Measurements from ENCODE around the gene NFATC2.

NFATC2 gene

GRCh38 chr20:51398083-51398482, 144.4 kb downstream of the NFATC2 start:
- Histone ChIP-seq H3F3A (ENCODE audit: control insufficient read depth, insufficient read depth) (peaks cover 7% of the 10 kb centered on the region; the same call in 1 of the 2 replicates), H3K4me2 (ENCODE audit: low read length) (no peak overlapping the region), H3K9me3 (ENCODE audit: control insufficient read depth, insufficient read depth, low read length) (no peaks in the 10 kb centered on the region), H3K4me3 (ENCODE audit: low read length) (no peak overlapping the region), H3K79me2 (ENCODE audit: control insufficient read depth, low read length) (peaks cover 22% of the 10 kb centered on the region), H4K20me1 (ENCODE audit: control insufficient read depth, insufficient read depth, low read depth, low read length) (no peaks in the 10 kb centered on the region), H3K4me1 (ENCODE audit: control insufficient read depth, low read length) (peaks cover 45% of the 10 kb centered on the region), H3K36me3 (ENCODE audit: control insufficient read depth, low read length) (peaks cover 30% of the 10 kb centered on the region), H3K27me3 (ENCODE audit: control insufficient read depth, low read length) (no peaks in the 10 kb centered on the region), H3K9me2 (replicated peaks; ENCODE audit: control insufficient read depth, low read length) (no peaks in the 10 kb centered on the region), H3K27ac (ENCODE audit: low read depth, low read length) (no peak overlapping the region)
- TF ChIP-seq CTCF (IDR thresholded peaks at IDR 0.05; ENCODE audit: low read depth, low read length, poor library complexity, severe bottlenecking) (no peak), EZH2phosphoT487 (IDR thresholded peaks at IDR 0.05; ENCODE audit: borderline replicate concordance, low read length) (no peak)

GRCh38 chr20:51397137-51397536, 145.4 kb downstream of the NFATC2 start:
- H3K9me3 ChIP-seq (ENCODE audit: control insufficient read depth, insufficient read depth, low read length): no peaks in the 10 kb centered on the region
- TF ChIP-seq CTCF (IDR thresholded peaks at IDR 0.05; ENCODE audit: low read depth, low read length, poor library complexity, severe bottlenecking): no peak
- TF ChIP-seq EZH2phosphoT487 (IDR thresholded peaks at IDR 0.05; ENCODE audit: borderline replicate concordance, low read length): no peak
- H3K4me1 ChIP-seq (ENCODE audit: control insufficient read depth, low read length): peaks cover 35% of the 10 kb centered on the region
- H3K36me3 ChIP-seq (ENCODE audit: control insufficient read depth, low read length): peaks cover 33% of the 10 kb centered on the region
- no peaks in the 10 kb centered on the region for H3K9me2 ChIP-seq (replicated peaks; ENCODE audit: control insufficient read depth, low read length)
- H4K20me1 ChIP-seq (ENCODE audit: control insufficient read depth, insufficient read depth, low read depth, low read length): no peaks in the 10 kb centered on the region
- no peak overlapping the region for H3K4me3 ChIP-seq (ENCODE audit: low read length)
- H3K27ac ChIP-seq (ENCODE audit: low read depth, low read length): no peak overlapping the region
- no peaks in the 10 kb centered on the region for H3K27me3 ChIP-seq (ENCODE audit: control insufficient read depth, low read length)
- no peak overlapping the region for H3K4me2 ChIP-seq (ENCODE audit: low read length)
- H3K79me2 ChIP-seq (ENCODE audit: control insufficient read depth, low read length): peaks cover 21% of the 10 kb centered on the region
- H3F3A ChIP-seq (ENCODE audit: control insufficient read depth, insufficient read depth): peaks cover 2% of the 10 kb centered on the region; the same call in 1 of the 2 replicates

- Histone ChIP-seq H3F3A (ENCODE audit: control insufficient read depth, insufficient read depth) (no peaks in the 10 kb centered on the region; the same call in 1 of the 2 replicates), H3K79me2 (ENCODE audit: control insufficient read depth, low read length) (peaks cover 14% of the 10 kb centered on the region), H4K20me1 (ENCODE audit: control insufficient read depth, insufficient read depth, low read depth, low read length) (no peaks in the 10 kb centered on the region), H3K9me2 (replicated peaks; ENCODE audit: control insufficient read depth, low read length) (no peaks in the 10 kb centered on the region), H3K36me3 (ENCODE audit: control insufficient read depth, low read length) (peaks cover 26% of the 10 kb centered on the region), H3K27me3 (ENCODE audit: control insufficient read depth, low read length) (no peaks in the 10 kb centered on the region), H3K9me3 (ENCODE audit: control insufficient read depth, insufficient read depth, low read length) (no peaks in the 10 kb centered on the region), H3K4me1 (ENCODE audit: control insufficient read depth, low read length) (peaks cover 28% of the 10 kb centered on the region), H3K27ac (ENCODE audit: low read depth, low read length) (no peak overlapping the region), H3K4me3 (ENCODE audit: low read length) (no peak overlapping the region), H3K4me2 (ENCODE audit: low read length) (no peak overlapping the region)
- TF ChIP-seq EZH2phosphoT487 (IDR thresholded peaks at IDR 0.05; ENCODE audit: borderline replicate concordance, low read length): no peak
- TF ChIP-seq CTCF (IDR thresholded peaks at IDR 0.05; ENCODE audit: low read depth, low read length, poor library complexity, severe bottlenecking): no peak
Observed at GRCh38 chr20:51396365-51396909, 146.1 kb downstream of the NFATC2 start.

All from DOHH2 (cell line).